D721Med (cell line): Measurements from ENCODE around the gene MYD88.
A peak's percentile ranks its signal among the peaks of the same experiment; 100 is the strongest.

Source experiments
- DNase-seq: peaks from one replicate; pipeline ENCODE4 v3.0.0; 2011; ENCODE audit warnings: low spot score; ENCODE audit not compliant: insufficient read length
- FAIRE-seq: peaks from 2 replicates; lab custom pipeline; 2011; peaks lifted over from hg19 to GRCh38; lab: Jason Lieb, UNC
- CTCF ChIP-seq: IDR thresholded peaks from 2 replicates; pipeline ENCODE4 v1.5.1; 2012; ENCODE audit warnings: mild to moderate bottlenecking, control low read depth; ENCODE audit not compliant: insufficient read depth; ENCODE audit errors: missing control alignments

MYD88 gene

GRCh38 chr3:38136393-38136776 is 2.1 kb upstream of the MYD88 start:
- FAIRE-seq (no peak), DNase-seq (no peak)
- TF ChIP-seq CTCF, result no peak

GRCh38 chr3:38136777-38137614 is 1.5 kb upstream of the MYD88 start, which contains the start of gene ACAA1:
Gene ACAA1, minus strand, starts transcription at chr3:38137127. Its CDS starts 92 bp downstream, at chr3:38137035.
- TF ChIP-seq CTCF, result no peak
- peak; percentile 86 for DNase-seq
- no peak for FAIRE-seq

GRCh38 chr3:38137615-38138348 is 679 bp upstream of the MYD88 start:
- FAIRE-seq, result no peak
- no peak for TF ChIP-seq CTCF
- no peak for DNase-seq

- FAIRE-seq (no peak), DNase-seq (no peak)
- TF ChIP-seq CTCF, result no peak
Measured at GRCh38 chr3:38139191-38139590, 730 bp downstream of the MYD88 start.

- DNase-seq (no peak), FAIRE-seq (no peak)
- no peak for TF ChIP-seq CTCF
Measured at GRCh38 chr3:38139652-38140051, 1.2 kb downstream of the MYD88 start.

GRCh38 chr3:38140326-38141172 is 2.1 kb downstream of the MYD88 start:
- FAIRE-seq (no peak), DNase-seq (no peak)
- TF ChIP-seq CTCF, result no peak
